Ecto neural progenitor cell (in vitro differentiated cells): ENCODE measurements around the gene LRRC74B.
A peak's percentile ranks its signal among the peaks of the same experiment; 100 is the strongest.

Experiments used
- DNase-seq: peaks from one replicate; pipeline ENCODE4 v3.0.0-alpha.2; 2018; ENCODE audit warnings: low spot score

The LRRC74B gene

DNA sequence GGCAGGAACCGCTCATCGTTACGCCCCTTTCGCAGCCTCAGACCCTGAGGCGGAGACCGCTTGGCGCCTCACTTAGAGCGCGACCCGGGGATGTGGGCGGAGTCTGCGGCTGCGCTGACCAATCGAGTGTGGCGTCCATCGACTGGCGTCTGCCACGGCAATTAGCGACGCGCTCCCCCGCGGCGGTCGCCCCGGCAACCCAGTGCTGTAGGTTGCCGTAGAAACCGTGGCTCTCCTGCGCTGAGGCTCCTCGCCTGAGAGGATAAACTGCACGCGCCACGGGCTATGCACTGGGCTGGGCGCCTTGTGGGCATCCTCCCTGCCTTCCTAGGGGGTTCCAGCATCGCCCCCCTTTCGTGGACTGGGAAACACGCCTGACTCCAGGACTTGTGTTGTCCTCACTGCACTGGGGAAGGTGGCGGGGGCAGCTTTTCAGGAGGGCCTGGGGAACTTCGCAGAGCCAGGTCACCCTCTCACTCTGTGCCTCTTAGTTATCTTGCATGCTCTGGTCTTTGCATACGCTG is 31.5 kb upstream of the LRRC74B start:
- DNase-seq, result peak; percentile 98

DNA sequence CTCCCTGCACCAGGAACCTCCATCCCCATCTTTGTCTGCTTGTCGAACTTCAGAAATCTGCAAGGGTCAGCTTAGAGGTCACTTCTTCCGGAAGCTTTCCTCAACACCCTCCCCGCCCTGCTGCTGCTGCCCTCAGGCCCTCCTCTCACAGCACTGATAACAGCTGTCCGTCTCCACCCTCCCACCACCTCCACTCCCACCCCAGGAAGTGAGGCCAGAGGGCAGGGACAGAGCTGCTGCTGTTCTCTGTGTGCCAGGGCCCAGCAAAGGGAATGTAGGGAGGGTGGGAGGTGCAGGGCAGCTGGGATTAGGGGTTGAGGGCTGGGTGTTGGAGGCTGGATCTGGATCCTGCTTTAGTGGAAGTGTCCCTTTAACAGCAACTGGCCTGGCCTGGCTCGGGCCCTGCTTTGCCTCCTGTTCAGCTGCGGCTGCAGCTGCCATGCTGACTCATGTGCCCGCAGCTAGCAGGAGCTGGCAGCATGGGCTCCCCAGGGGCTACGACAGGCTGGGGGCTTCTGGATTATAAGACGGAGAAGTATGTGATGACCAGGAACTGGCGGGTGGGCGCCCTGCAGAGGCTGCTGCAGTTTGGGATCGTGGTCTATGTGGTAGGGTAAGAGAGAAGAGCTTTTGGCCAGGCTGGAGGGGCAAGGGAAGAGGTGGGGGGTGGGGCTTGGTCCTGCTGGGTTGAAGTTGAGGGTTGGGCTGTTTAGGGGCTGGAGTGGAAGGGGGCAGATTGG is 30.9 kb upstream of the LRRC74B start, which contains the start of gene P2RX6:
Gene P2RX6 (plus strand): TSS at position 440 of the 740 bp plus-strand sequence. CDS start 10 bp downstream, at position 450.
- peak; percentile 86 for DNase-seq

DNA sequence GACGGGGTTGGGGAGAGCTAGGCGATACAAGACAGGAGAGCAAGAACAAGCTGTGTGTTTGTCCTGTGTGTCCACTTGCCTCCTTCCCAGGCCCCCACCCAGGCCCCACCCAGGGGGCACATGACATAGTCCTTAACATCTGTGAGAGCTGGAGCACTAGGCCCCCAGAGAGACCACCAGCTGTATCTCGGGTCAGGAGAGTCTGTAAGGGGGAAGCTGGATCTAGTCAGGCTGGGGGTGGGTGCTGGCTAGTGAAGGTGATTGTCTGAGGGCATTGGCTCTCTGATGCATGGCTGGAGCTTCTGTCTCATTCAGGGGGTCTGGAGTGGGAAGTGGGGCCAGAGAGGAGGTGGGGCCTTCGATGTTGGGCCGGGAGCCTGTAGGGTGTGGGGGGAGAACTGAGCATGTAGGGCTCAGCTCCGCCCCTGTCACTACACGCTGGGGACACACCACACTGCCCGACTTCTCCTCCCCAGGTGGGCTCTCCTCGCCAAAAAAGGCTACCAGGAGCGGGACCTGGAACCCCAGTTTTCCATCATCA is 30.2 kb upstream of the LRRC74B start:
- no peak for DNase-seq

DNA sequence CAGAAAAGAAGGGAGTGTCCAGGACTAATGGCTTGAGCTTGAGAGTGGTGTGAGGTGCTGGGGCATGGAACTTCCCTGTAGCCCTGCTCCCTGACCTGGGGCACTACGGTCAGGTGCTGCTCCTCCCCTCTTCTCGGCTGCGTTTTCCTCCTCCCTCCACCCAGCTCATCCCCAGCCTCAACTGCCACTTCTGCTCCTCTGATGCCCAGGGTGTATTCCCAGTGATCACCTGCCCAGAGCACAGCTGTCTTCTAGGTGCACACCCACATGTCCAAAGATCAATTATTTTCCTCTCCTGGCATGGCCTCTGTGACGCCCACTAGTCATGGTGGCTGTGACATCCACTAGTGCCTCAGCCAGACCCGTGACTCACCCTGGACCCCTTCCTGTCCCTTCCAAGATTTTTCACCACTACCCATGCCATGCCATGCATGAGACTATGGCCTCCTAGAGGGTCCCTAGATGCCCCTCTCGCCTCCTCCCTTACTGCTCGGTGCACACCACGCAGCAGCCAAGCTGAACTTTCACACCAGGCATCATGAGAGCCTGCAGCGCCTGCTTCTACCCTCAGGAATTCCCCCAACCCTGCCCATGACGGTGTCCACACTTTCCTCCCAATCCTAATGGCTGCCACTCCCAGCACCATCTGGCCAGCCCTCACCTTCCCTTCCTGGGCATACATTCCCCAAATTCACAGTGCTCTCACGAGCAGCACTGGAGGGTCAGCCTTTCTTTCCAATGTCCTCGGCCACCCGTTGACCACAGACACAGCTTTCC is 28.9 kb upstream of the LRRC74B start:
- no peak for DNase-seq

DNA sequence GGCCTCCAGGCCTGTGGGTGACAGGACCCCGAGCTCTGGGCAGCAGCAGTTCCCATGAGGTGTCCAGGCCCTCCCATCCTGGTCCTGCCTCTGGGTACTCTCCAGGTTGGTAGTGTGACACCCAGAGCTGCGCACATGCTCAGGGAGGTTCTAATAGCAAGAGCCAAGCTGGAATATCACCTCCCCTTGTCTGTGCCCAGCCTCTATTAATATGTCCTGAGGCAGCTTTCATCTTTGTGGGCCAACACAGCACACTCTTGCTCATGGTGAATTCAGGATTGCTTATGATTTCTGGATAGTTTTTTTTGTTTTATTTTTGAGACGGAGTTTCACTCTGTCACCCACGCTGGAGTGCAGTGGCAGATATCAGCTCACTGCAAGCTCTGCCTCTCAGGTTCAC is 27.4 kb upstream of the LRRC74B start:
- DNase-seq, result no peak

DNA sequence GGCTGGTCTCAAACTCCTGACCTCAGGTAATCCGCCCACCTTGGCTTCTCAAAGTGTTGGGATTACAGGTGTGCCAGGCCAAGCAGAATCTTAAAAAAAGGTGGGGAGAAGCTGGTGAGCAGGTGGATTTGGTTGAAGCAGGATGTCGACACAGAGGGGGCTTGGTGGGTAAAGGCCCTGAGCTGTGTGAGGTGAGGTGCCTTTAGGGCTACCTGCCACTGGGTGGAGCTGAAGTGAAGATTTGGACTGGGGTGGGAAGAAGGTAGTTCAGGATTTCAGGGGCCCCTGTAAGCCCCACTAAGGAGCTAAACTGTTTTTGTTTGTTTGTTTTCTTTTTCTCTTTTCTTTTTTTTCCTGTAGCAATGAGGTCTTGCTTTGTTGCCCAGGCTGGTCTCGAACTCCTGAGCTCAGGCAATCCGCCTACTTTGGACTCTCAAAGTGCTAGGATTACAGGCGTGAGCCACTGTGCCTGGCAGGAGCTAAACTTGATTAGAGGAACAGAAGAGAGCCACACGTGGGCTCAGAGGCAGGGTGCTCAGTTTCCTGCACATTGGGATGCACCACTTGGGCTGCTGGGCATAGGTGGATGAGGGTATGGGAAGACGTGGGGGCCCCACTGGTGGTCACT is 24.8 kb upstream of the LRRC74B start:
- no peak for DNase-seq

DNA sequence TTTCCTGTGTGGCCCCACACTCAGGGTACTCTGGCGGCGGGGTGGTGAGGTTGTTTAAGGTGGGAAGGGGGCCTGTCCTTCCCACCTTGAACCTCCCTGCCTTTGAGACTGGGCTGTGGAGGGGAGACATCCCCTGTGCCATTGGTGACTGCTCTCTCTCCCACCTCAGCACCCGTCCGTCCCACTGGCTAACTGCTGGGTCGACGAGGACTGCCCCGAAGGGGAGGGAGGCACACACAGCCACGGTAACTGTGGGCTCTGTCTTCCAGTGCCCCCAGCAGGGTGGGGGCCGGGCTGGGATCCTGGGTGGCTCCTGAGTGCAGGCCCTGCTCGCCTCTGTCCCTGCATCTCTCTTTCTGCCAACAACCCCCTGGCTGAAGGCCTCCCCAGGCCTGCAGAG is 23.2 kb upstream of the LRRC74B start:
- no peak for DNase-seq

DNA sequence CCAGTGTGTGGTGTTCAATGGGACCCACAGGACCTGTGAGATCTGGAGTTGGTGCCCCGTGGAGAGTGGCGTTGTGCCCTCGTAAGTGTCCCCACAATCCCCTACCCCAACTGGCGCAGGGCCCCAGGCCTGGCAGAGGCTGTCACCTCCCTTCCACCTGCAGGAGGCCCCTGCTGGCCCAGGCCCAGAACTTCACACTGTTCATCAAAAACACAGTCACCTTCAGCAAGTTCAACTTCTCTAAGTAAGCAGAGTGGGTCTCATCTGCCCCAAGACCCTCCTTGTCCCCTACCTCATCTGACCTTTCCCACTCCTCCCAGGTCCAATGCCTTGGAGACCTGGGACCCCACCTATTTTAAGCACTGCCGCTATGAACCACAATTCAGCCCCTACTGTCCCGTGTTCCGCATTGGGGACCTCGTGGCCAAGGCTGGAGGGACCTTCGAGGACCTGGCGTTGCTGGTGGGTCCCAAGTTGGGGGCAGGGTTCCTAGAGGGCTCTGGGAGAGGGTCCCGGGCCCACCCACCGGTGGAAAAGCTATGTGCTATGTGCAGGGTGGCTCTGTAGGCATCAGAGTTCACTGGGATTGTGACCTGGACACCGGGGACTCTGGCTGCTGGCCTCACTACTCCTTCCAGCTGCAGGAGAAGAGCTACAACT is 22.7 kb upstream of the LRRC74B start:
- DNase-seq, result no peak

DNA sequence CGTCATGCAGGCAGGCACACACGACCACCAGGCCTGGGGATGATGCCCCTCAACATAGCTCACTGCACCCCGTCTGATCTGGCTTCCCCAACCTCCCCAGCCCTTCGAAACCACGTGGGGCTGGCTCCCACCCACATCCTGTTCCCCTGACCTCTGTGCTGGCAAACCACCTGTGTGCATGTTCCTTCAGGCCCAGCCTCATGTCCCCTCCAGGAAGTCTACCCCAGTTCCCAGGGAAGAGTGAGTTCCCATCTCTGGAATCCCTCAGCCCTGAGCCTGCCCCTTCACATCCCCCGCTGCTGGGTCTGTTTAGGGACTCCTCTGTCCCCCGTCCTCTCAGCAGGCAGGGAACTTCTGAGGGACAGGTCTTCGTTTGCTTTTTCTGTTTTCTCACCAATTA is 20.5 kb upstream of the LRRC74B start:
- no peak for DNase-seq

DNA sequence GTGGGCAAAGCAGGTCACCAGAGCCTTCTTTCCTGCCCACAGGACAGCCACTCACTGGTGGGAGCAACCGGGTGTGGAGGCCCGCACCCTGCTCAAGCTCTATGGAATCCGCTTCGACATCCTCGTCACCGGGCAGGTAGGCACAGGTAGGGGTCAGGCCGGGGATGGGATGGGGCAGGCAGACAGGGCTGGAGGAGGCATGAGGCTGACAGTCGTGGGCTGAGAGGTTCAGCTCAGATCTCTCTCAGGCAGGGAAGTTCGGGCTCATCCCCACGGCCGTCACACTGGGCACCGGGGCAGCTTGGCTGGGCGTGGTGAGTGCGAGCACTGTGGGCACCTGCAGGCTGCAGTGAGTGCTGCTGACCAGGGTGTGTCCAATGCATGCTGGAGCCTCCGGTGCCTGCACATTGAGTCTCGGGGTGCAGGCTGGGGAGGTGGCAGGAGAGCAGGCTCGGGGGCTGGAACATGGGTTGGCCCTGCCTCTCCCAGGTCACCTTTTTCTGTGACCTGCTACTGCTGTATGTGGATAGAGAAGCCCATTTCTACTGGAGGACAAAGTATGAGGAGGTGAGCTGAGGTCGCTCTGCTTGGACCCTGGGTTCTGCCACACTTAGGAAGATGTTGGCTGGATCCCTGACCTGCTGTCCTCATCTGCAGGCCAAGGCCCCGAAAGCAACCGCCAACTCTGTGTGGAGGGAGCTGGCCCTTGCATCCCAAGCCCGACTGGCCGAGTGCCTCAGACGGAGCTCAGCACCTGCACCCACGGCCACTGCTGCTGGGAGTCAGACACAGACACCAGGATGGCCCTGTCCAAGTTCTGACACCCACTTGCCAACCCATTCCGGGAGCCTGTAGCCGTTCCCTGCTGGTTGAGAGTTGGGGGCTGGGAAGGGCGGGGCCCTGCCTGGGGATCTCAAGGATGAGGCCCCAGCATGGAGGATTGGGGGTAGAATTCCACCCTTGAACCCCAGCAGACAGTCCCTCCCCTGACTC is 19.7 kb upstream of the LRRC74B start:
- no peak for DNase-seq

DNA sequence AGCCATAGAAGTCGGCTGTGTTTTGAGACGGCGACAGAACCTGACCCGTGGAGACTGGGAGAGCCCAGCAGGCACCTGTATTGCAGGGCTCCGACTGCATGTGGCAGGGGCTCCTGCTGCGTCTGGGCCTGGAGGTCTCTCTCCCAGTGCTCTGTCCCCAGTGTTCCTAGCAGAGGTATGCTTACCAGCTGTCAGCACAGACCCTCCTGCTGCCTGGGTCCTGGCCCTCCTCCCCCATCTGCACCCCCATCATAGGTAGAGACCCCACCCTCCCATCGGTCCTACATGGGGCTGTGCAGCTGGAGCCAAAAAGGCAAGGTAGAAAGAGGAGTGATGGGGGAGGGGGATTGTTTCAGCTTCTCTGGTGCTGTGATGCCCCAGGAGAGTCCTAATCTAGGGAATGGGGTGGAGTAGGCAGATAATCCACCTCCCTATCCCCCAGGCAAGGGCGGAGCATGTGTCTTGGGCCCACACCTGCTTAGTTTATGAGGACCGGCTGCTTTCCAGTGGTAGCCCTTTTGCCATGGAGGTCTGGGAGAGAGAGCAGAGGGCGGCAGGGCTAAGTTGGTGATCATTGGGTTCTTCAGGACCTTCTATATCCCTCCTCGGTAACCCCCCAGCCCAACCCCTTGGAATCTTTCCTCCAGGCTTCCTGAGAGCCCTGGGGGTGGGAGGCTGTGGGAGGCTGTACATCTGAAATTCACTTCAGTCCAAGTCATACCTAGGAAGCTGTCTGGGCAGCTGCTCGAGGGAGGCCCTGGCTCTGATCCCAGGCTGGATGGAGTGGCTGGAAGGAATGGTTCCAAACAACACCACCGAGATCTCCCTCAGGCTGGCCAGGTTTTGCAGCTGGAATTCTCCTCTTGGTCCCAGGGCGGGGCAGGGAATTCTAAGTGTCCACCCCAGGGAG is 18.7 kb upstream of the LRRC74B start:
- DNase-seq, result no peak

DNA sequence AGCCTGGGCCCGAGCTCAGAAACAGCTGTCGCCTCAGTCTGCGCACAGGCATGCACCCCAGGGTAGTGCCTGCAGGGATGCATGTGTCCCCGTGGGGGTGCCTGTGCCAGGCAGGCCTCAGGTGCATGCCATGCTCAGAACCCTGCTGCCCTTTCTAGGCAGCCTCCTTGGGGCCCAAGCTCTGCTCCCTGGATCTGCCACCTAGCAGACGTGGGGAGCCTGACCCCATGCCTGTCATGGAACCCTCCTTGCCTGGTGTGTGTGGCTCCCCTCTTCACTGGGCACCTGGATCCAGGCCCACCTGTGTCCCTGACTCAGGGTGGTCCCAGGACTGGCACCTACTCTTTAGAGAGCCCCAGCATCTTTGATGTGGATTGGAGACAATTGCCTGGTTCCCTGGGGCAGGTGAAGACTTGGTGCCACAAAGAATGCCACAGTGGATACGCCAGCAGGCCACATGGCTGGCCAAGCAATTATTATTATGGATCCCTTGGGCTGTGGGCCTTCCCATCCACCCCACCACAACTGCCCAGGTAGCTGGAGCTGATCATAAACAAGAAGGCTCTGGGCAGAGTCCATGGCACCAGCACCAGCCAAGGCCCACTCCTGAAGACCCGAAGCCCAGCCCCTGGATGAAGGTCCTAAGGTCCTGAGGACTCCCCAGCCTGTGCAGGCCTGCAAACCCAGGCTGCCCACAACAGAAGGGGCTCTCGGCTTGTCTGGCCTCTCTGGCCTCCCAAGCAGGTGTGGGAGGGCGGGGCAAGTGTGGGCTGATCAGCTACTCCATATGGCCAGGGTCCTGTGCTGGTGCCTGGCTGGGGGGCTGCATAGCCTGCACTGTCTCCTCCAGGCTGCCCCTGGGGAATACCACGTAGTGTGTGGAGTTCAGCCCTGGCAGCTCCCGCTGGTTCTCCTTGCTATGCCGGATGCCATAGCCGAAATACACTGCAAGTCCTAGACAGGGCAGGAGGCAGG is 17.2 kb upstream of the LRRC74B start:
- DNase-seq, result no peak

DNA sequence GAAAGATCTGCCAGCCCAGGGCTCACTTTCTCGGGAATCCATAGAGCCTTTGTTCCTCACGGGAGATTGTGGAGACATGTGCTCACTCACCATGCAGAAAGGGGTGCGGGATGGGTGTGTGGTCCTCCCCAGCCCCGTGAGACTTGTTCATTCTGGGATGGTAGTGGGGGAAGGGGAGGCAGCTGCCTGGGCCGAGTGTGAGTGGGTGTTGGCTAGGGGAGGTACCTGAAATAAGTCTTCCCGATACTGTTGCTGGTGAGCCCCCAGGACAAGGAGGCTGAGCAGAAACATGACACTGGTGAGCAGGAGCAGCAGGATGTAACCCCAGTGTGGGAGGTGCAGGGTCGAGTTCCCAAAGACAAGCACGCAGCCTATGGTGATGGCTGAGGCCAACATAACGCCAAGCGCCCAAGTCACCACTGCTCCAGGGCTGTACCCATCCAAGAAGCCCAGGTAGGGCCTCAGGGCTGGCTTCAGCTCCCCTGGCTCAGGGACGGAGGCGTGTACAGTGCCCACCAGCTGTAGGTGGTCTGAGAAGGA is 16.2 kb upstream of the LRRC74B start:
- no peak for DNase-seq

DNA sequence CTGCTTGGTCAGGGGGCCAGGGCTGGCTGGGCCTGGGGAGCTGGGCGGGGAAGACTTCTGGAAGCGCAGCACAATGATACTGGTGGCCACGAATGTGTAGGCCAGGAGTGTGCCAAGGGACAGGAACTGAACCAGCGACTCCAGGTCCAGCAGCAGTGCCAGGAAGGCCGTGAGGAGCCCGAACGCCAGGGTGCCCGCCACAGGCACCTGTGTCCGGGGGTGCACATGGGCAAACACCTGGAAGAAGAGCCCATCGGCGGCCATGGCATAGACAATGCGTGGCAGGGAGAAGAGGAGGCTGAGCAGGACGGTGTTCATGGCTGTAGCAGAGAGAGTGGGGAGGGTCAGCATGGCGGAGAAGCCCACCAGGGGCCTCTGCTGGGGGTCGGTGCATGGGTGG is 15.7 kb upstream of the LRRC74B start:
- no peak for DNase-seq

DNA sequence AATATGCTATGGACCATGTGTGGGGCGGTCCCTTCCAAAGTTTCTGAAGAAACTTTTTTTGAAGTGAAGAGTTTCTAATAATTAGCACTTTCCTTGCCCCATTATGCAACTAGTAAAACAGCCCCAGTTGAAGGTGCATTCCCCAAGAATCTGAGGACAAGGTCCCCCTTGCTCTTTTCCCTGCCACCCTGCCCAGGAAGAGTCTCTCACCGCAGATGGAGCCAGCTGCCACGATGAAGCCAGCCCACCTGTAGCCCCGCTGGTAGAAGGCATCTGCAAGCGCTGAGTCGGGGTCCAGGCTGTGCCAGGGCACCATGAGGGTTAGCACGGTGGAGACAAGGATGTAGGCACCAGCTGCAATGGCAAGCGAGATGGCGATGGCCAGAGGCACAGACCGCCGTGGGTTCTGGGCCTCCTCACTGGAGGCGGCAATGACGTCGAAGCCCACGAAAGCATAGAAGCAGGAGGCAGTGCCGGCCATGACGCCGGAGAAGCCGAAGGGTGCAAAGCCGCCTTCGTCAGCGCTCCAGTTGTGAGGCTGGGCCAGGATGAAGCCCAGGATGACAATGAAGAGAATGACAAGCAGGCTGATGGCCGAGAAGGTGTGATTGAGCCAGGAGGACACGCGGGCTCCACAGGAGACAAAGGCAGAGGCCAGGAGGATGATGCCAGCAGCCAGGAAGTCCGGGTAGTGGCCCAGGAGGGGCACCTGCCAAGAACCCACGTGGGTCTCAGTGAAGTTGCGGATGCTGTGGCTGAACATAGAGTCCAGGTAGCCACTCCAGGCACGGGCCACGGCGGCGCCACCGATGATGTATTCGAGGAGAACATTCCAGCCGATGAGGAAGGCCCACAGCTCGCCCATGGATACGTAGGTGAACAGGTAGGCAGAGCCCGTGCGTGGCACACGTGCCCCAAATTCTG is 14.9 kb upstream of the LRRC74B start:
- no peak for DNase-seq

DNA sequence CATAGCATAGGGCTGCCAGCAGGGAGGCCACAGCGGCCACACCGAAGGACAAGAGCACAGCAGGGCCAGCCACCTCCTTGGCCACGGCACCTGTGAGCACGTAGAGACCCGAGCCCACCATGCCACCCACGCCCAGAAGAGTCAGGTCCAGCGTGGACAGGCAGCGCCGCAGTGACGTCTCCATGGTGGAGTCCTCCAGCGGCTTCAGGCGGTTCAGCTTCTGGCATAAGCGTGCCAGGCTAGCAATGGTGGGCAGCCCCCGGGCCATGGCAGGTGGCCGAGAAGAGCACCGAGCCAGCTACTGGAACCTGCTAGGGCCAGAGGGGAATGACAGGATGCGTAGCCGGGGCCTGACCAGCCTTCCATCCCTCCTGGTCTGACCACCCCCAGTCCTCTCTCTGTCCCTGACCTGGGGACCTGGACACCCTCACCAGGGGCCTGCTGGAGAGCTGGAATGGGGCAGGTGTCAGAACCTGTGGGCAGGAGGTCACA is 14.2 kb upstream of the LRRC74B start:
- DNase-seq, result no peak
